ENCODE results near the gene SMARCB1. TPM values are rescaled to one million over a fixed set of nuclear protein-coding genes. Genes with fewer than 3 reads are reported as not detected.

SMARCB1 gene
- total and polyA plus RNA-seq, 7 experiments from 2014 or later, result 37.0 to 81.1 (median 49.8) TPM

DNA sequence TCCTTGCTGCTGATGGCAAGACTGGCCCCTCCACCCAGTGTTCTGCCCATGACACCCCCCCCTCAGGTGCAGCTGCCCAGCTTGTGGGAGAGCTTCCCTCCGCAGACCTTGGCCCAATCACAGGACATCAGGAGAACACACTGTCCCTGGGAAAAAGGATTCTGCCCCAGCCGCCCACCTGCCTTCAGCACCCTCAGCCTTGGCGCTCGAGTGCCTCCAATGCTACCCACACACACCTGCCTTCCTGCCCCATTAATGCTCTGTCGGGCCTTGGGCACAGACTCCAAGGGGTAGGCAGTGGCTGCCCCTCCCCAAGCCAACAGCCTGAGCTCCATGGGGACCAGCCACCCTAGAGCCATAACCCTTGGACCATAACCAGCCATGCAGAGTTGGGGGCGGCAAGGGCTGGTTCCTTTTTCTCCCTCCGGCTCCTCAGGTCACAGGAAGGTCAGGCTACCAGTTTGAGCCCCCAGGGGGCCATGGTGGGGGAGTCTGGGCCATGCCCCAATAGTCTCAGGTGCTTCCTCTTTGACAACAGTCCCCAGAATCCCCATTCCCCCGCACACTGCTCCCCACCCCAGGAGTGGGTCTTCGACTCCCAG is 34.6 kb upstream of the SMARCB1 start:
- no peak for ATAC-seq
- intact Hi-C loops (cut with micrococcal nuclease), result loop anchor here (5.0 to 10.0 kb wide), 3 partner anchors 35 to 803 kb away; partner anchors contain the start of genes GUCD1 (in 1 of the 2) and SNRPD3 (in 1 of the 2)
- POLR2A ChIA-PET, result interaction anchor here (0.7 to 3.4 kb wide), 3 partner anchors 15 to 104 kb away, joined by 3 to 9 read pairs (median 4); partner anchors contain the start of gene CHCHD10

GRCh38 chr22:23752750-23753149 is 34.0 kb upstream of the SMARCB1 start:
- Histone ChIP-seq H3K27me3 (ENCODE audit: control insufficient read depth in 2 of 2, insufficient read depth in 2 of 2, low read length in 2 of 2) (no peaks in the 10 kb centered on the region), H3K27ac (ENCODE audit: low read depth, low read length) (no peak overlapping the region), H3K4me3 (ENCODE audit: low read length) (no peak overlapping the region), H3K4me1 (ENCODE audit: control insufficient read depth in 2 of 2, insufficient read depth in 2 of 2, low read length in 2 of 2) (peaks cover 0 to 9% of the 10 kb centered on the region in 2 donors), H3K36me3 (ENCODE audit: control insufficient read depth in 2 of 3, insufficient read depth in 3 of 3, low read length in 3 of 3) (no peaks in the 10 kb centered on the region), H3K9me3 (ENCODE audit: control insufficient read depth in 2 of 3, low read length in 3 of 3) (no peaks in the 10 kb centered on the region)
- peaks cover 0 to 6% (median 0%) of the 10 kb centered on the region in 5 donors for H3K36me3 Mint-ChIP-seq
- no peaks in the 10 kb centered on the region for H3K27me3 Mint-ChIP-seq
- intact Hi-C loops (cut with micrococcal nuclease), result loop anchor here (5.0 to 10.0 kb wide), 3 partner anchors 35 to 802 kb away; partner anchors contain the start of genes GUCD1 (in 1 of the 2) and SNRPD3 (in 1 of the 2)
- ChIA-PET CTCF (interaction anchor here (1.6 kb wide), 1 partner anchor 18 kb away, joined by 3 read pairs; no protein-coding TSS in a partner anchor), POLR2A (interaction anchor here (0.7 kb wide), 1 partner anchor 104 kb away, joined by 3 read pairs; no protein-coding TSS in a partner anchor)
- H3K4me3 Mint-ChIP-seq, result peak overlapping the region in 6 of 10 donors; percentile 10 to 85 (median 58)
- DNase-seq (no peak), ATAC-seq (no peak)
- H3K27ac Mint-ChIP-seq, result peak overlapping the region in 2 of 9 donors; percentile 37 to 70
- no peaks in the 10 kb centered on the region for H3K9me3 Mint-ChIP-seq
- H3K4me1 Mint-ChIP-seq, result peaks cover 11 to 18% (median 13%) of the 10 kb centered on the region in 7 donors

More for the DNA sequence above, 34.6 kb upstream of the SMARCB1 start:
- no peaks in the 10 kb centered on the region for H3K36me3 ChIP-seq (ENCODE audit: control insufficient read depth in 2 of 3, insufficient read depth in 3 of 3, low read length in 3 of 3)
- H3K27me3 ChIP-seq (ENCODE audit: control insufficient read depth in 2 of 2, insufficient read depth in 2 of 2, low read length in 2 of 2), result no peaks in the 10 kb centered on the region
- peak overlapping the region; percentile 54 to 85 (median 72) for H3K4me3 Mint-ChIP-seq
- H3K4me3 ChIP-seq (ENCODE audit: low read length), result no peak overlapping the region
- no peaks in the 10 kb centered on the region for H3K27me3 Mint-ChIP-seq
- no peak overlapping the region for H3K27ac ChIP-seq (ENCODE audit: low read depth, low read length)
- CTCF ChIA-PET, result no interaction called here
- peaks cover 0 to 6% (median 0%) of the 10 kb centered on the region in 5 donors for H3K36me3 Mint-ChIP-seq
- peak overlapping the region in 6 of 9 donors; percentile 37 to 91 (median 78) for H3K27ac Mint-ChIP-seq
- no peaks in the 10 kb centered on the region for H3K9me3 Mint-ChIP-seq
- DNase-seq, result no peak
- H3K4me1 Mint-ChIP-seq, result peaks cover 11 to 18% (median 13%) of the 10 kb centered on the region in 7 donors
- H3K4me1 ChIP-seq (ENCODE audit: control insufficient read depth in 2 of 2, insufficient read depth in 2 of 2, low read length in 2 of 2), result peaks cover 0 to 9% of the 10 kb centered on the region in 2 donors
- H3K9me3 ChIP-seq (ENCODE audit: control insufficient read depth in 2 of 3, low read length in 3 of 3), result no peaks in the 10 kb centered on the region

GRCh38 chr22:23753385-23753784 is 33.4 kb upstream of the SMARCB1 start:
- H3K36me3 ChIP-seq (ENCODE audit: control insufficient read depth in 2 of 3, insufficient read depth in 3 of 3, low read length in 3 of 3), result no peaks in the 10 kb centered on the region
- peak overlapping the region in 3 of 10 donors; percentile 25 to 42 (median 32) for H3K4me3 Mint-ChIP-seq
- no peaks in the 10 kb centered on the region for H3K27me3 Mint-ChIP-seq
- intact Hi-C loops (cut with micrococcal nuclease), result loop anchor here (5.0 to 10.0 kb wide), 3 partner anchors 36 to 801 kb away; partner anchors contain the start of genes GUCD1 (in 1 of the 2) and SNRPD3 (in 1 of the 2)
- no peaks in the 10 kb centered on the region for H3K9me3 Mint-ChIP-seq
- H3K4me1 ChIP-seq (ENCODE audit: control insufficient read depth in 2 of 2, insufficient read depth in 2 of 2, low read length in 2 of 2), result peaks cover 0 to 9% of the 10 kb centered on the region in 2 donors
- H3K9me3 ChIP-seq (ENCODE audit: control insufficient read depth in 2 of 3, low read length in 3 of 3), result no peaks in the 10 kb centered on the region
- H3K27me3 ChIP-seq (ENCODE audit: control insufficient read depth in 2 of 2, insufficient read depth in 2 of 2, low read length in 2 of 2), result no peaks in the 10 kb centered on the region
- DNase-seq, result no peak
- peaks cover 11 to 18% (median 13%) of the 10 kb centered on the region in 7 donors for H3K4me1 Mint-ChIP-seq
- peaks cover 0 to 6% (median 0%) of the 10 kb centered on the region in 5 donors for H3K36me3 Mint-ChIP-seq
- CTCF ChIA-PET, result interaction anchor here (0.8 to 1.6 kb wide), 2 partner anchors 17 to 530 kb away, joined by 3 read pairs; no protein-coding TSS in a partner anchor
- peak overlapping the region in 3 of 9 donors; percentile 13 to 41 (median 25) for H3K27ac Mint-ChIP-seq
- ATAC-seq, result no peak
- H3K4me3 ChIP-seq (ENCODE audit: low read length), result no peak overlapping the region
- H3K27ac ChIP-seq (ENCODE audit: low read depth, low read length), result no peak overlapping the region
- POLR2A ChIA-PET, result no interaction called here

GRCh38 chr22:23754220-23754919 is 32.4 kb upstream of the SMARCB1 start, which contains the start of gene VPREB3:
Gene VPREB3, minus strand, starts transcription at chr22:23754425. Its CDS starts 62 bp downstream, at chr22:23754363.
- peak within 1 kb of the TSS in 4 of 9 donors; percentile 13 to 71 (median 25) for H3K27ac Mint-ChIP-seq

GRCh38 chr22:23754980-23755636 is 31.7 kb upstream of the SMARCB1 start:
- ChIA-PET CTCF (interaction anchor here (0.7 kb wide), 1 partner anchor 15 kb away, joined by 4 read pairs; no protein-coding TSS in a partner anchor), POLR2A (interaction anchor here (0.6 to 1.4 kb wide), 2 partner anchors 8 to 162 kb away, joined by 4 to 6 read pairs; partner anchors contain the start of gene C22orf15)
- peaks cover 0 to 9% of the 10 kb centered on the region in 2 donors for H3K4me1 ChIP-seq (ENCODE audit: control insufficient read depth in 2 of 2, insufficient read depth in 2 of 2, low read length in 2 of 2)
- no peak overlapping the region for H3K27ac ChIP-seq (ENCODE audit: low read depth, low read length)
- Mint-ChIP-seq H3K27ac (peak overlapping the region in 1 of 9 donors; percentile 71), H3K27me3 (no peaks in the 10 kb centered on the region), H3K4me3 (peak overlapping the region in 1 of 10 donors; percentile 14), H3K9me3 (no peaks in the 10 kb centered on the region), H3K36me3 (peaks cover 0 to under 1% (median 0%) of the 10 kb centered on the region in 5 donors), H3K4me1 (peaks cover 5 to 14% (median 7%) of the 10 kb centered on the region in 7 donors)
- ATAC-seq (no peak), DNase-seq (no peak)
- H3K27me3 ChIP-seq (ENCODE audit: control insufficient read depth in 2 of 2, insufficient read depth in 2 of 2, low read length in 2 of 2), result no peaks in the 10 kb centered on the region
- no peaks in the 10 kb centered on the region for H3K36me3 ChIP-seq (ENCODE audit: control insufficient read depth in 2 of 3, insufficient read depth in 3 of 3, low read length in 3 of 3)
- intact Hi-C loops (cut with micrococcal nuclease), result loop anchor here (5.0 to 10.0 kb wide), 3 partner anchors 38 to 800 kb away; partner anchors contain the start of genes GUCD1 (in 1 of the 2) and SNRPD3 (in 1 of the 2)
- no peak overlapping the region for H3K4me3 ChIP-seq (ENCODE audit: low read length)
- H3K9me3 ChIP-seq (ENCODE audit: control insufficient read depth in 2 of 3, low read length in 3 of 3), result no peaks in the 10 kb centered on the region

More at GRCh38 chr22:23754220-23754919, 32.4 kb upstream of the SMARCB1 start, which contains the start of gene VPREB3:
- no peak within 1 kb of the TSS for H3K27ac ChIP-seq (ENCODE audit: low read depth, low read length)
- Mint-ChIP-seq H3K27me3 (no peaks in the 10 kb centered on the region), H3K36me3 (peaks cover 0 to 6% (median 0%) of the 10 kb centered on the region in 5 donors), H3K9me3 (no peaks in the 10 kb centered on the region), H3K4me3 (peak within 1 kb of the TSS in 4 of 10 donors; percentile 14 to 42 (median 28)), H3K4me1 (peaks cover 11 to 18% (median 13%) of the 10 kb centered on the region in 7 donors)
- H3K4me1 ChIP-seq (ENCODE audit: control insufficient read depth in 2 of 2, insufficient read depth in 2 of 2, low read length in 2 of 2), result peaks cover 0 to 9% of the 10 kb centered on the region in 2 donors
- intact Hi-C loops (cut with micrococcal nuclease), result loop anchor here (5.0 to 10.0 kb wide), 3 partner anchors 37 to 800 kb away; partner anchors contain the start of genes GUCD1 (in 1 of the 2) and SNRPD3 (in 1 of the 2)
- DNase-seq (no peak), ATAC-seq (no peak)
- no peaks in the 10 kb centered on the region for H3K9me3 ChIP-seq (ENCODE audit: control insufficient read depth in 2 of 3, low read length in 3 of 3)
- no peaks in the 10 kb centered on the region for H3K36me3 ChIP-seq (ENCODE audit: control insufficient read depth in 2 of 3, insufficient read depth in 3 of 3, low read length in 3 of 3)
- H3K4me3 ChIP-seq (ENCODE audit: low read length), result no peak within 1 kb of the TSS
- ChIA-PET CTCF (interaction anchor here (0.7 to 1.6 kb wide), 3 partner anchors 15 to 529 kb away, joined by 3 to 4 read pairs (median 3); no protein-coding TSS in a partner anchor), POLR2A (interaction anchor here (1.4 kb wide), 1 partner anchor 9 kb away, joined by 6 read pairs; the partner anchor contains the start of gene C22orf15)
- no peaks in the 10 kb centered on the region for H3K27me3 ChIP-seq (ENCODE audit: control insufficient read depth in 2 of 2, insufficient read depth in 2 of 2, low read length in 2 of 2)

All from naive thymus-derived CD4-positive, alpha-beta T cell (primary cell).